Regular cardiac myocyte (primary cell): Measurements from ENCODE around the gene FCER1A. TPM values are rescaled to one million over a fixed set of nuclear protein-coding genes. Genes with fewer than 3 reads are reported as not detected.

Experiments used
- total RNA-seq: library from RNA; depleted of rRNA; stranded (reverse); fragments of >200 nt; gene quantifications from 2 replicates; pipeline ENCODE4 v1.2.3, GENCODE V29; 2014

FCER1A gene
- total RNA-seq, result not detected in 2 replicates

DNA sequence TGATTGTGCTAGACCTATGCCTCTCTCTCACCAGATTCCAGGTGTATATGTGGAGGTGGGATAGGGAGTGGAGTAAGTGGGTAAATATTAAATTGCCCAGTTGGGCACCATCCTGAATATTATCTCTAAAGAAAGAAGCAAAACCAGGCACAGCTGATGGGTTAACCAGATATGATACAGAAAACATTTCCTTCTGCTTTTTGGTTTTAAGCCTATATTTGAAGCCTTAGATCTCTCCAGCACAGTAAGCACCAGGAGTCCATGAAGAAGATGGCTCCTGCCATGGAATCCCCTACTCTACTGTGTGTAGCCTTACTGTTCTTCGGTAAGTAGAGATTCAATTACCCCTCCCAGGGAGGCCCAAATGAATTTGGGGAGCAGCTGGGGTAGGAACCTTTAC, at the start of gene FCER1A:
Gene FCER1A (plus strand): TSS at position 242 of the 400 bp plus-strand sequence. CDS start 29 bp downstream, at position 271.

Other genes starting within 250 kb of the FCER1A start
- gene AIM2, start 225.6 kb upstream of the FCER1A start, total RNA-seq, result not detected in 2 replicates
- 0.28 TPM in 1 of 2 replicates, not detected in the other for gene CADM3, start 130.7 kb upstream of the FCER1A start, total RNA-seq
- gene ACKR1, start 97.5 kb upstream of the FCER1A start, total RNA-seq, result not detected in 2 replicates
- gene OR10J4, start 129.9 kb downstream of the FCER1A start, total RNA-seq, result not detected in 2 replicates
- gene OR10J1, start 137.4 kb downstream of the FCER1A start, total RNA-seq, result not detected in 2 replicates
- not detected in 2 replicates for gene OR10J5, start 233.7 kb downstream of the FCER1A start, total RNA-seq